SK-N-SH (cell line): ENCODE measurements around the gene LPP. TPM values are rescaled to one million over a fixed set of nuclear protein-coding genes. Genes with fewer than 3 reads are reported as not detected.

Source experiments
- CTCF ChIA-PET: fragments of 300-600, 350-600 bp; formaldehyde crosslinking; extraction: SDS; loops from one replicate; lab custom pipeline; 2021; lab: Yijun Ruan, JAX
- POLR2A ChIA-PET: fragments of 350-600 bp; sonication (Branson Sonifier 250); formaldehyde crosslinking; extraction: SDS; loops from one replicate; lab custom pipeline; 2020; ENCODE audit warnings: antibody characterized with exemption, inconsistent platforms; lab: Yijun Ruan, JAX
- DNase-seq: peaks from one replicate; pipeline ENCODE4 v3.0.0; 2012
- H2AFZ ChIP-seq: fragments of 200-600 bp; sonication (generic); 2 replicates; pipeline ENCODE4 v1.8.1; 2016; ENCODE audit warnings: antibody characterized with exemption, mild to moderate bottlenecking, low read depth
- H3F3A ChIP-seq: fragments of 200-600 bp; sonication (generic); replicated peaks from 2 replicates; pipeline ENCODE3; 2016; ENCODE audit warnings: antibody characterized with exemption, mild to moderate bottlenecking; ENCODE audit not compliant: insufficient read depth
- H3K27ac ChIP-seq, 2 experiments: fragments of 200-500 bp in 1 of 2; fragments of 200-600 bp in 1 of 2; sonication (Bioruptor generic) in 1 of 2; sonication (generic), shearing (Covaris generic) in 1 of 2; 2 replicates each; pipeline versions ENCODE4 v1.5.1 to v1.6.1; 2014 to 2016; ENCODE audit warnings: low read depth in 2 of 2, inconsistent platforms in 1 of 2, low read length in 1 of 2, mild to moderate bottlenecking in 1 of 2, mixed read lengths in 1 of 2
- H3K27me3 ChIP-seq: fragments of 200-600 bp; sonication (generic), shearing (Covaris generic); 2 replicates; pipeline ENCODE4 v1.6.1; 2016; ENCODE audit warnings: mixed run types; ENCODE audit not compliant: insufficient read depth
- H3K36me3 ChIP-seq, 2 experiments: fragments of 200-500 bp in 1 of 2; fragments of 200-600 bp in 1 of 2; sonication (Bioruptor generic) in 1 of 2; sonication (generic) in 1 of 2; replicated peaks in 1 of 2; 2 replicates each; pipeline versions ENCODE3 to v1.5.1; 2014 to 2016; ENCODE audit warnings: low read length in 1 of 2, mild to moderate bottlenecking in 1 of 2; ENCODE audit not compliant: insufficient read depth in 2 of 2, control insufficient read depth in 1 of 2
- H3K4me1 ChIP-seq, 2 experiments: fragments of 200-500 bp in 1 of 2; fragments of 200-600 bp in 1 of 2; sonication (Bioruptor generic) in 1 of 2; sonication (generic), shearing (Covaris generic) in 1 of 2; 2 replicates each; pipeline versions ENCODE4 v1.5.1 to v1.6.1; 2014 to 2016; ENCODE audit warnings: low read depth in 1 of 2, low read length in 1 of 2, mixed run types in 1 of 2; ENCODE audit not compliant: insufficient read depth in 2 of 2, control insufficient read depth in 1 of 2
- H3K4me2 ChIP-seq: fragments of 200-600 bp; sonication (generic), shearing (Covaris generic); 2 replicates; pipeline ENCODE4 v1.6.1; 2017; ENCODE audit warnings: mixed run types
- H3K4me3 ChIP-seq, 2 experiments: fragments of 200-500 bp in 1 of 2; fragments of 200-600 bp in 1 of 2; sonication (Bioruptor generic) in 1 of 2; sonication (generic), shearing (Covaris generic) in 1 of 2; 2 replicates each; pipeline versions ENCODE4 v1.5.1 to v1.8.1; 2014 to 2016; ENCODE audit warnings: low read depth in 2 of 2, inconsistent platforms in 1 of 2, low read length in 1 of 2, mild to moderate bottlenecking in 1 of 2, mixed read lengths in 1 of 2, moderate library complexity in 1 of 2
- H3K79me2 ChIP-seq: fragments of 200-600 bp; sonication (generic); 2 replicates; pipeline ENCODE4 v1.8.1; 2017; ENCODE audit warnings: mild to moderate bottlenecking; ENCODE audit not compliant: insufficient read depth
- H3K9ac ChIP-seq: fragments of 200-600 bp; sonication (generic); 2 replicates; pipeline ENCODE4 v1.6.1; 2017; ENCODE audit warnings: mixed run types
- H3K9me2 ChIP-seq: fragments of 200-600 bp; sonication (generic); 2 replicates; pipeline ENCODE4 v1.6.1; 2017; ENCODE audit warnings: mixed run types
- H3K9me3 ChIP-seq: fragments of 200-600 bp; sonication (generic); 2 replicates; pipeline ENCODE4 v1.6.1; 2017; ENCODE audit warnings: mixed run types, mild to moderate bottlenecking, moderate library complexity
- H4K20me1 ChIP-seq: fragments of 200-600 bp; sonication (generic); 2 replicates; pipeline ENCODE4 v1.6.1; 2017; ENCODE audit warnings: mild to moderate bottlenecking, mixed run types; ENCODE audit not compliant: insufficient read depth
- CHD2 ChIP-seq: fragments of 150-350 bp; IDR thresholded peaks from 2 replicates; pipeline ENCODE4 v1.6.1; 2018; ENCODE audit warnings: low read length; ENCODE audit not compliant: partially characterized antibody
- CTCF ChIP-seq: fragments of 200-600 bp; sonication (generic); IDR thresholded peaks from 2 replicates; pipeline ENCODE4 v1.6.1; 2017; ENCODE audit warnings: antibody characterized with exemption, mild to moderate bottlenecking, moderate library complexity
- ELF1 ChIP-seq: IDR thresholded peaks from 2 replicates; pipeline ENCODE4 v1.4.0; 2012
- EZH2phosphoT487 ChIP-seq: fragments of 200-600 bp; sonication (generic); IDR thresholded peaks from 2 replicates; pipeline ENCODE4 v1.6.1; 2017; ENCODE audit warnings: low read depth, mixed run types, mild to moderate bottlenecking, antibody characterized with exemption, moderate library complexity, borderline replicate concordance
- JUND ChIP-seq: IDR thresholded peaks from 2 replicates; pipeline ENCODE4 v1.4.0; 2012
- NFIC ChIP-seq: IDR thresholded peaks from 2 replicates; pipeline ENCODE4 v1.4.0; 2012; ENCODE audit warnings: borderline replicate concordance
- NRF1 ChIP-seq: IDR thresholded peaks from 2 replicates; pipeline ENCODE4 v1.6.1; 2012; ENCODE audit warnings: low read depth, mild to moderate bottlenecking, low read length
- PBX3 ChIP-seq: IDR thresholded peaks from 2 replicates; pipeline ENCODE4; 2012
- POLR2AphosphoS5 ChIP-seq: IDR thresholded peaks from 2 replicates; pipeline ENCODE4 v1.6.1; 2012; ENCODE audit warnings: low read depth, low read length
- REST ChIP-seq: IDR thresholded peaks from 2 replicates; pipeline ENCODE4 v1.6.1; 2012; ENCODE audit warnings: mild to moderate bottlenecking, low read depth, low read length, moderate library complexity
- RFX5 ChIP-seq: IDR thresholded peaks from 2 replicates; pipeline ENCODE4 v1.6.1; 2012; ENCODE audit warnings: mild to moderate bottlenecking, improper control_type of control experiment, low read length
- RXRA ChIP-seq: IDR thresholded peaks from 2 replicates; pipeline ENCODE4 v1.4.0; 2012; ENCODE audit warnings: low read depth, mild to moderate bottlenecking, borderline replicate concordance
- SIN3A ChIP-seq: IDR thresholded peaks from 2 replicates; pipeline ENCODE4 v1.6.1; 2012; ENCODE audit warnings: low read depth, mild to moderate bottlenecking, low read length, moderate library complexity, borderline replicate concordance
- TAF1 ChIP-seq: IDR thresholded peaks from 2 replicates; pipeline ENCODE4 v1.6.1; 2012; ENCODE audit warnings: low read depth, mild to moderate bottlenecking, low read length, moderate library complexity, borderline replicate concordance
- TCF12 ChIP-seq: IDR thresholded peaks from 2 replicates; pipeline ENCODE4 v1.4.0; 2012
- WGBS: methylation state at CpG from one replicate; pipeline ENCODE4 v1.1.6; 2017; ENCODE audit warnings: low lambda C conversion rate; 5-methylcytosine and 5-hydroxymethylcytosine counted together
- polyA plus RNA-seq, 3 experiments: library from polyadenylated mRNA; depleted of rRNA; stranded (reverse); fragments of >200 nt; gene quantifications; 2 replicates each; pipeline ENCODE4 v1.2.3, GENCODE V29; 2012

Gene LPP
- polyA plus RNA-seq, 1 of the 3 experiments (the other 2 are of a cell fraction) = 6.6 TPM

- H3K9me3 ChIP-seq = no peaks in the 10 kb centered on the region
- ChIA-PET POLR2A (no interaction called here), CTCF (no interaction called here)
Measured at GRCh38 chr3:188925376-188925775, 771.4 kb downstream of the LPP start.

GRCh38 chr3:188926111-188926510 is 772.2 kb downstream of the LPP start:
- H3K9me3 ChIP-seq = no peaks in the 10 kb centered on the region
- no peaks in the 10 kb centered on the region for H3K36me3 ChIP-seq
- no peak for DNase-seq
- POLR2A ChIA-PET = no interaction called here
- no peak overlapping the region for H3K27ac ChIP-seq
- no peak overlapping the region for H2AFZ ChIP-seq
- no peak overlapping the region for H3K4me3 ChIP-seq
- H3K79me2 ChIP-seq = no peaks in the 10 kb centered on the region
- peaks cover 0 to 10% of the 10 kb centered on the region in 2 experiments; a peak in 1 of 4 replicates for H3K4me1 ChIP-seq
- H3K9me2 ChIP-seq = no peaks in the 10 kb centered on the region
- no peak overlapping the region for H3K4me2 ChIP-seq
- CTCF ChIA-PET = interaction anchor here (1.2 kb wide), 1 partner anchor 216 kb away, joined by 3 read pairs; no protein-coding TSS in a partner anchor
- 77% methylated on average over 4 of the region's 4 CpGs for WGBS
- H3F3A ChIP-seq = peaks cover 5% of the 10 kb centered on the region
- TF ChIP-seq POLR2AphosphoS5 = no peak
- TF ChIP-seq RXRA = no peak
- no peak for TF ChIP-seq REST
- no peak for TF ChIP-seq TCF12
- no peak for TF ChIP-seq PBX3
- H4K20me1 ChIP-seq = no peaks in the 10 kb centered on the region
- no peak overlapping the region for H3K9ac ChIP-seq
- H3K27me3 ChIP-seq = no peaks in the 10 kb centered on the region

More at GRCh38 chr3:188925376-188925775, 771.4 kb downstream of the LPP start:
- Histone ChIP-seq H3K79me2 (no peaks in the 10 kb centered on the region), H3K9me2 (no peaks in the 10 kb centered on the region), H3K4me2 (no peak overlapping the region), H3K9ac (no peak overlapping the region), H3K4me3 (no peak overlapping the region), H3F3A (peaks cover 5% of the 10 kb centered on the region), H2AFZ (no peak overlapping the region), H3K4me1 (peaks cover 0 to 10% of the 10 kb centered on the region in 2 experiments; a peak in 1 of 4 replicates), H4K20me1 (no peaks in the 10 kb centered on the region), H3K36me3 (no peaks in the 10 kb centered on the region), H3K27me3 (no peaks in the 10 kb centered on the region), H3K27ac (no peak overlapping the region)
- no peak for DNase-seq
- 92% methylated on average over 12 of the region's 12 CpGs for WGBS
- TF ChIP-seq CHD2 (no peak), RFX5 (no peak), CTCF (no peak), EZH2phosphoT487 (no peak), NRF1 (no peak), ELF1 (no peak), TAF1 (no peak), JUND (no peak), NFIC (no peak), SIN3A (no peak)
